GM19035 (cell line): Measurements from ENCODE around the gene SLC22A23.

ENCODE experiments used
- ATAC-seq: cut with Tn5 transposase; IDR thresholded peaks from one replicate; pipeline ENCODE4 v1.9.1; 2021; ENCODE audit not compliant: unreplicated experiment

The SLC22A23 gene, protein sequence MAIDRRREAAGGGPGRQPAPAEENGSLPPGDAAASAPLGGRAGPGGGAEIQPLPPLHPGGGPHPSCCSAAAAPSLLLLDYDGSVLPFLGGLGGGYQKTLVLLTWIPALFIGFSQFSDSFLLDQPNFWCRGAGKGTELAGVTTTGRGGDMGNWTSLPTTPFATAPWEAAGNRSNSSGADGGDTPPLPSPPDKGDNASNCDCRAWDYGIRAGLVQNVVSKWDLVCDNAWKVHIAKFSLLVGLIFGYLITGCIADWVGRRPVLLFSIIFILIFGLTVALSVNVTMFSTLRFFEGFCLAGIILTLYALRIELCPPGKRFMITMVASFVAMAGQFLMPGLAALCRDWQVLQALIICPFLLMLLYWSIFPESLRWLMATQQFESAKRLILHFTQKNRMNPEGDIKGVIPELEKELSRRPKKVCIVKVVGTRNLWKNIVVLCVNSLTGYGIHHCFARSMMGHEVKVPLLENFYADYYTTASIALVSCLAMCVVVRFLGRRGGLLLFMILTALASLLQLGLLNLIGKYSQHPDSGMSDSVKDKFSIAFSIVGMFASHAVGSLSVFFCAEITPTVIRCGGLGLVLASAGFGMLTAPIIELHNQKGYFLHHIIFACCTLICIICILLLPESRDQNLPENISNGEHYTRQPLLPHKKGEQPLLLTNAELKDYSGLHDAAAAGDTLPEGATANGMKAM

DNA sequence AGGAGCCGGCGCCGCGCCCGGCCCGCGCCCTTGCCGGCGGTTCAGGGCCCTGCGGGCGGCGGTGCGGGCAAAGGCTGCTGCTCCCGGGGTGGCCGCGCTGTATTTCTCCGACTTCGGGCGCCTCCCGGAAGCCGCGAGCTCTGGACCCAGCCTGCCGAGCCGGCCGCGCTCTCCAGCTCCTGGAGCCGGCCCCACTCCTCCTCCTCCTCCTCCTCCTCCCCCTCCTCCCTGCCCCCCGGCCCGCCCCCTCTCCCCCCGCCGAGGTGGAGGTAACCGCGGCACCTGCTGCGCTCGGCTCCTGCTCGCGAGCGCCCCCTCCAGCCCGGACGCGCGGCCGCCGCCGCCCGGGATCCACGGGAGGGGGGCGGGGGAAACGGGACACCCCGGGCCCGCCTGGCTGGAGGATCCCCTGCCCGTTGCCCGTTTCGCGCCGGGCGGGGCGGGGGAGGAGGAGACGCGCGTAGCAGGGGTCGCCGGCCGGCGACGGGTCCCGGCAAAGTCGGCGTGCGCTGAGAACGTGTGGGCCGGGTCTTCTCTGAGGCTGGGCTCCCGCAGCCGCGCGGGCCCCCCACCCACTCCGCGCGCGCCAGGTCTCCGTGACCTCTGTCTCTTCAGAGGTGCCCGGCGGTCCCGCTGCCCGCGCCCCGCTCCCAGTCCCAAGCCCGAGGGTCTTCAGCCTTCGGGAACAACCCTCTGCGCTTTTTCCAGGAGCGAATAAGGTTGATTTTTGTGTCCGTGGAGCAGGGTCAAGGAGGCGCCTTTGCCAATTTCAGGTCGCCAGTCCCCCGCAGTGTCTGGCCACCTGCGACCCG is at the start of gene SLC22A23:
SLC22A23 (minus strand) TSS at position 153 of the 812 bp plus-strand sequence. CDS start 491 bp downstream, outside the sequence.
- peak; percentile 59 for ATAC-seq

GRCh38 chr6:3506200-3506599 is 49.4 kb upstream of the SLC22A23 start:
- no peak for ATAC-seq

GRCh38 chr6:3504938-3505805 is 48.3 kb upstream of the SLC22A23 start:
- ATAC-seq: no peak

- ATAC-seq: no peak
These were observed 47.5 kb upstream of the SLC22A23 start for GRCh38 chr6:3504354-3504753.

DNA sequence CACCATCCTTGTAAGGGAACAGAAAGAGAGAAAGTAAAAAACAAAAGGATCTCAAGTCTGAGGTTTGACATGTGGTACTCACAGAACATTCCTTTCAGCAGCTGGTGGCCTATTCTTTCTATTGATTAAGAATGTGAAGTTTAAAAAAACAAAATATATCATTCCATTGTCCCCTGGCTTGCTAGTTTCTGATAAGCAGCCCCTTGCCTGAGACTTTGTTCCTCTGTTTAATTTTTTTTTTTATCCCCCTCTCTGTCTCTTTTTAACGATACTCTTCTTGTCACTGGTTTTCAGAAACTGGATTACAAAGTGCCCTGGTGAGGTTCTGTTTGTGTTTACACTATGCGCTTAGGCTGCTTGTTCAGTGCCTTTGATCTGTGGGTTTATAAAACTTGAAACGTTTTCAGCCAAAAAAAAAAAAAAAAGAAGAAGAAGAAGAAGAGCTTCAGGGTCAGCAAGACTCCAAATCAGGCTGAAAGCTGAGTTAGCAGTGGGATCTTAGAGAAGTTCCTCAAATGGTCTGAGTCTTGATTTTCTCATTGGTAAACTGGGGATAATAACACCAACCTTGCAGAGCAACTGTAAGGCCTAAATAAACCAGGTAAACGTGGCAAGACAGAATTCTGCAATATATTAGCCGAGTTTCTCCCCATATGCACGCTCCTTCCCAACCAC is 45.1 kb upstream of the SLC22A23 start:
- ATAC-seq: no peak

- ATAC-seq: no peak
These were observed 43.6 kb upstream of the SLC22A23 start for GRCh38 chr6:3500262-3501014.

DNA sequence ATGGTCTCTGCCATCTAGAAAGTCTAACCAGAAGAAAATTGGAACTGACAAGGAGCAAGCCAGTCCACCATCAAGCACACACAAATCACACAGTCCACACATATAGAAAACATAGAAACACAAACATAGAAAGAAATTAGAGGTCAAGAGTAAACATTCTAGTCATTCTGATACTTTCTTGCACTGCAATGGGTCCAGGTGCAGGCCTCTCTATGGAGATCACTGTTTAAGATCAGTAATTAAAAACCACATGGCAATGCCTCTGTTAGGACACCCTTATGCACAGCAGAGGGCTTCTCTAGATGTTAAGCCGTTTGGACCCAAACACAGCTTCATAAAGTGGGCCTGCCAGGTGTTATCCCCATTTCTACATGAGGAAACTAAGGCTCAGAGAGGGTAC is 42.8 kb upstream of the SLC22A23 start:
- no peak for ATAC-seq

DNA sequence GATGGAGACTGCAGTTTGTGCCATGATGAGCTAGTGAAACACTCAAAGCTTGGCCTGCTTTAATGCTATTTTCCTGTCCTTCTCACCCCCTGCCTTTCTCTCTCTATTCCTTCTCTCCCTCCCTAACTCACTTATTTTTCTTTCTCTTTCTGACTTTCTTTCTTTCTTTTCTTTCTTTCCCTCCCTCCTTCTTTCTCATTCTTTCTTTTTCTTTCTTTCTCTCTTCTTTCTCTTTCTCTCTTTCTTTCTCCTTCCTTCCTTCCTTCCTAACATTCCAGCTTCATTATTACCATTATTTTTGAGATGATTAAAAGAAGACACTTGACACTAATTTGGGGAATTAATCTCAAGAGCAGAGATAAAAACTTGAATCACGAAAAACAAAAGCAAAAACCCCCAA is 39.5 kb upstream of the SLC22A23 start:
- ATAC-seq: no peak

DNA sequence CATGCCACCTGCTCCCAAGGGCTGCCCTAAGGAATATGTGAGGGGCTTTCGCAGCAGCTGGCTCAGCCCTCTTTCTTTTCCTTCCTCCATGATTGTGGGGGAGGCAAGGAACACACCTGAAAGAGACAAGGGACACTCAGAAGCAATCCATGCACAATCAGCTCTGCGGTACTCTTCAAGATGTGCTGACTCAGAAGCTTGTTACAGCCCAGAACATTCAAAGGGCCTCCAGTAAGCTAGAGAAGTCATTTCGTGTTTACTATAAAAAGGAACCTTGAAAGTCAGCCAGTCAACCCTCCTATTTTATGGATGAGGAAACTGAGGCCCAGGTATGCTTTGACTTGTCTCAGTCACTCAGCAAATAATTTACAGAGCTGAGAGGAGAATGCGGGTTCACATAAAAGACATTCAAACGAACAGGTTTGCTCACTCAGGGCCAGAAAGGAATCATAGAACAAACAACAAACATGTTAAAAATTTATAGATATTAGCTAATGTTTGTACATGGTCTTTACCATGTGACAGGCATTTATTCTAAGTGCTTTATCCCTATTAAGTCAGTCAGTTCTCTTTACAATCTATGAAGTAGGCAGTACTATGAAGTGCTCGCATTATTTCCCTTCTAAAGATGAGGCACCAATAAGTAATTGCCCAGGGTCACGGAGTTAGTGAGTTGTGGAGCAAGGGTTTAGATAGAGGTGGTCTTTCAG is 37.7 kb upstream of the SLC22A23 start:
- no peak for ATAC-seq

DNA sequence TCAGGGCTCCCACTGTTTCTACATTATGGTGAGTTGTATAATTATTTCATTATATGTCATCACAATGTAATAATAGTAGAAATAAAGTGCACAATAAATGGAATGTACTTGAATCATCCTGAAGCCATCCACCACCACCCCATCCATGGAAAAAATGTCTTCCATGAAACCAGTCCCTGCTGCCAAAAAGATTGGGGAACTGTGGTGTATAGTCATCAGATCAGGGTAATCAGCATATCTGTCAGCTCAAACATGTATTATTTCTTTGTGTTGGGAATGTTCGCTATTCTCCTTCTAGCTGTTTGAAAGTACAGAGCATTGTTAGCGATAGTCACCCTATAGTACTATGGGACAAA is 33.8 kb upstream of the SLC22A23 start:
- no peak for ATAC-seq

GRCh38 chr6:3489961-3490624 is 33.2 kb upstream of the SLC22A23 start:
- ATAC-seq: no peak

- no peak for ATAC-seq
These were observed 32.3 kb upstream of the SLC22A23 start for GRCh38 chr6:3489027-3489757.

DNA sequence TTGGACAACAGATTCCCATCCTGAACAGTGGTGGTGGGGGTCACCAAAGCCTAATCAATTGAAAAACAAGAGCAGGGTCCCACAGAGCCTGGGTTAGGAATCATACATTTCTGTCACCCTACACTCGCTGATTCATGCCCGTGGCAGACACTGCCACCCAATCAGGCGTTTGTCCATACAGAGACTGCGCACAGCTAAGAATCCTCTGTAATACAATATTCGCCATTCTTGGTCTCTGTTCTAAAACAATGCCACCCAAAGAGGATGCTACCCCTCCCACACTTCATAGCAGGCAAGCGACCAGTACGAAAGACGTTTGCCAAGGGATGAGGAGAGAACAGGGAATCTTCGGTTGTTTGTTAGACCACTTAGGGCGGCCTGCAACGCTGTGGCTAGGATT is 28.1 kb upstream of the SLC22A23 start:
- no peak for ATAC-seq

DNA sequence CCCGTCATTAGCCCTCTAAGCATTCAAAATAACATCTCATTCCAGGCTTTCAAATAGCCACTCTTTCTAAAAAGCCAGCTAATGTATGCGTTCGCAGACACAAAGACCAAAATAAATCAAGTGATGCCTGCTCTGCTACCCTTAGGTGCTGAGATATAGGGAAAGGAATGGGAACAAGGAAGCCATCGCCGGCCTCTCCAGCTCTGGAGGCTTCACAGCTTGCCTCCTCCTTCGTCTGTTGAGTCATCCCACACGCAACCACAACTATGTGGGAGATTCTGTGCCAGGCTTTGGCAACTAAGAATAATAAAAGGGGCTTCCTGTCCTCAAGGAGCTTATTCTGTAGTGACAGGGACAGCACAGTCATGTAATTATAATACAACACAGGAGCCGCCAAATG is 27.3 kb upstream of the SLC22A23 start:
- no peak for ATAC-seq

- no peak for ATAC-seq
These were observed 26.8 kb upstream of the SLC22A23 start for GRCh38 chr6:3483675-3484074.

DNA sequence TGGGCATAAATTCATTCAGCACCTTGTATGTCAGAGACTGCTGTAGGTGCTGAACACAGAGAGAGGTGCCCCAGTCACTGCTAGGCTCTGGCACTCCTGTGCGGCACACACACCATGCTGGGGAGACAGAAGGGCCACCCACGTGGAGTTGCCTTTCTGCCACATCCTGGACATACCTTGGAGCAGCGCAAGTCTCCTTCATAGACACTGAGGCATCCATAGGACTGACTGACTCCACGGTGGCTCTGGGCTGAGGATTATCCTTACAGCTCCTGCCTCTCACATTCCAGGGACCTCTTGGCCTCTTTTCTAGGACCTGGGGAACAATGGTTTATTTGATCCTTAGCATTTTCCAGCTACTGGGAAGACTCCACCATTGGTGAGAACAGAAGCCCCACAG is 26.0 kb upstream of the SLC22A23 start:
- ATAC-seq: no peak

GRCh38 chr6:3481640-3482039 is 24.8 kb upstream of the SLC22A23 start:
- no peak for ATAC-seq

DNA sequence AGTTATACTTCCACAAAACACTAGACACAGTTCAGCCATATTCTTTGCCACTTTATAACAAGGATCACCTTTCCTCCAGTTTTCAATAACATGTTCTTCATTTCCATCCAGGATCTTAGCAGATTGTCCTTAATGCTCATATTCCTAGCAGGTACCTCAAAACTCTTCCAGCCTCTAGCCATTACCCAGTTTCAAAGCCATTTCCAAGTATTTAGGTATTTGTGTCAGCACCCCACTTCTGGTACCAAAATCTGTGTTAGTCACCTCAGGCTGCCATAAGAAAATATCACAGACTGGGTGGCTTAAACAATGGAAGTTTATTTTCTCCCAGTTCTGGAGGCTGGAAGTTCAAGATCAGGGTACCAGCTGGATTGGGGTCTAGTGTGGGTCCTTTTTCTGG is 23.2 kb upstream of the SLC22A23 start:
- no peak for ATAC-seq
